Astrocyte of the spinal cord (primary cell): ENCODE results near the gene SMAD7.

ENCODE experiments used
- DNase-seq: peaks from one replicate; pipeline ENCODE4 v3.0.0; 2011; ENCODE audit warnings: low read depth, low spot score
- H3K4me3 ChIP-seq: 2 replicates; pipeline ENCODE4 v1.5.1; 2011; ENCODE audit warnings: low read depth, mild to moderate bottlenecking, low read length, moderate library complexity
- in situ Hi-C: cut with HindIII; loops from 2 replicates; pipeline ENCODE4 v1.10.0; 2017; ENCODE audit warnings: low sequenced_read_pairs
- TF ChIP-seq, protein P1 (sequence below): IDR thresholded peaks from 2 replicates; pipeline ENCODE4 v1.5.1; 2012; ENCODE audit warnings: low read depth, mild to moderate bottlenecking, low read length, inconsistent platforms

Gene SMAD7

GRCh38 chr18:48977914-48978313 lies 27.1 kb upstream of the SMAD7 start:
- in situ Hi-C loops, result no loop called here
- TF ChIP-seq, protein P1, sequence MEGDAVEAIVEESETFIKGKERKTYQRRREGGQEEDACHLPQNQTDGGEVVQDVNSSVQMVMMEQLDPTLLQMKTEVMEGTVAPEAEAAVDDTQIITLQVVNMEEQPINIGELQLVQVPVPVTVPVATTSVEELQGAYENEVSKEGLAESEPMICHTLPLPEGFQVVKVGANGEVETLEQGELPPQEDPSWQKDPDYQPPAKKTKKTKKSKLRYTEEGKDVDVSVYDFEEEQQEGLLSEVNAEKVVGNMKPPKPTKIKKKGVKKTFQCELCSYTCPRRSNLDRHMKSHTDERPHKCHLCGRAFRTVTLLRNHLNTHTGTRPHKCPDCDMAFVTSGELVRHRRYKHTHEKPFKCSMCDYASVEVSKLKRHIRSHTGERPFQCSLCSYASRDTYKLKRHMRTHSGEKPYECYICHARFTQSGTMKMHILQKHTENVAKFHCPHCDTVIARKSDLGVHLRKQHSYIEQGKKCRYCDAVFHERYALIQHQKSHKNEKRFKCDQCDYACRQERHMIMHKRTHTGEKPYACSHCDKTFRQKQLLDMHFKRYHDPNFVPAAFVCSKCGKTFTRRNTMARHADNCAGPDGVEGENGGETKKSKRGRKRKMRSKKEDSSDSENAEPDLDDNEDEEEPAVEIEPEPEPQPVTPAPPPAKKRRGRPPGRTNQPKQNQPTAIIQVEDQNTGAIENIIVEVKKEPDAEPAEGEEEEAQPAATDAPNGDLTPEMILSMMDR, result no peak
- no peak overlapping the region for H3K4me3 ChIP-seq
- no peak for DNase-seq

DNA sequence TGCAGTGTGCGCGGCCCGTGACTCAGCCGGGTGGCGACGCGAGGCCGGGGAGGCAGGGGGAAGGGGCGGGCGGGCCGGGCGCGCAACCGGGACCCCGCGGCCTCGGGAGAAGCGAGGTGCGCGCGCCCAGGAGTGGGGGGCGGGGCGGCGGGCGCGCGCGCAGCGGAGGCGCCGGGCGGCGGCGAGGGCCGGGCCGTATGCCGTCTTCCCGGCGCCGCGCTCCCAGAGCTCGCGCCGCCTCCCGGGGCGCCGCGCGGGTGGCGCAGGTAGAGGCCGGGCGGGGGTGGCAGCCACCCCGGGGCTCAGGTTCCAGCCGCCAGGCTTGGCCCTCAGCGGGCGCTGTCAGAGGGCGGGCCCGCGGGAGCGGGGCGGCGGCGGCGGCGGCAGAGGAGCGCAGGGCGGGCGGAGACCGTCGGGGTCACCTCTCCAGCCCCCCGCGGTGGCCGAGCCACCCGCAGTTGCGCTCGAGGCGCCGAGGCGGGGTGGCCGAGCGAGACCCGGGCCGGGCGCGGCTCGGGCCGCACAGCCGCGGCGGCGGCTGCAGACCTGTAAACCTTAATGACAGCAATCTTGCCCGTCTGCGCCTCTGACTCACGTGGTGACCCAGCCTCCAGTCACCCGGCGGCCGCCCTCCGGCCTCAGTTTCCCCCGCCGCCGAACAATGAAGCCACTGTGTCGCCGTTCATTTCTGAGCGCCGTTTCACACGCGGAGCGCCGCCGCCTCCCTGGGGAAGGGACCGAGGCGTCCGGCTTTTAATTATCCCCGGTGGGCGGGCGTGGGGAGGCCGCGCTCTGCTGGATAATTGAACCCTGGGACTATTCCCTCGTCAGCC lies 25.3 kb upstream of the SMAD7 start:
- in situ Hi-C loops, result no loop called here
- DNase-seq, result peak; percentile 55
- TF ChIP-seq, protein P1, result no peak
- H3K4me3 ChIP-seq, result peak overlapping the region; percentile 56

GRCh38 chr18:48975120-48975816 lies 24.5 kb upstream of the SMAD7 start:
- TF ChIP-seq, protein P1, result no peak
- no peak for DNase-seq
- H3K4me3 ChIP-seq, result peak overlapping the region; percentile 56
- in situ Hi-C loops, result no loop called here

DNA sequence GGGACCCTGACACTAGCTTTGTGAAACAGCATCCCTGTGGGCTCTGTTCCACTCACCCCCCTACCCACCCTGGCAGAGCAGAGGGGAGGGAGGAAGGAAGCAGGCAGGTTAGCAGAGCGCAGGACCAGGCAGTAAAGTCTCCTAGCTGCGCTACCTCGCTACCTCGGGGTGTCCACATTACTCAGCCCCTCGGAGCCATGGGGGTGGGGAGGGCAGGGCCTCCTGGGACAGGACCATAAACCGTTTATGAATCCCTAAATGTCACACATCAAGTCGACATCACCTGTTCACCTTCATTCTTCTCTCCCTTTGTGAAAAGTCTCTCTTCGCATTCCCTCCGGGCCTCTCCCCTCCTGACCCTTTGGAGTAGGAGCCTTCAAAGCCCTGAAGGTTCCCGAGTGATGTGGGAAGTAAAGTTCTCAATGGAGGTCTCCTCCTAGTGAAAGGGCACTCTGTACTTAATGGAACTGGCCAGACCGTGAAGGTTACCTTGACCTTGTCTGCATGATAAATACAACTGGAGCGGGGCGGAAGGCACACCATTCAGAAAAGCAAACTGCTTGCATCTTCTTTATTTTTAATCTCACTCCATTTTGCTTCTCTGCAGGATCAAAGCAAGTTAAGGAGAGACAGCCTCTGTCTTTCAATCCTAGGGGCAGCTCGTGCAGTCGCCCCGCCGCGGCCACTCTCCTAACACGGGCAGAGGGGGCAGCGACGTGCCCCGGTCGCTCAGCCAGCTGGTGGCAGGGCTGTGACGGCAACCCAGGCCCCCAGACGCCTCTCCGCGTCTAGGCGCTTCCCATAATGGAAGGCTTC lies 23.7 kb upstream of the SMAD7 start:
- in situ Hi-C loops, result no loop called here
- H3K4me3 ChIP-seq, result peak overlapping the region; percentile 56
- no peak for DNase-seq
- TF ChIP-seq, protein P1, result no peak

- in situ Hi-C loops, result no loop called here
- no peak overlapping the region for H3K4me3 ChIP-seq
- TF ChIP-seq, protein P1, result no peak
- DNase-seq, result no peak
Observed at GRCh38 chr18:48973731-48974130, 23.0 kb upstream of the SMAD7 start.
